CD4-positive, alpha-beta memory T cell (primary cell): ENCODE results near the gene RAB40C. TPM values are rescaled to one million over a fixed set of nuclear protein-coding genes. Genes with fewer than 3 reads are reported as not detected.
A peak's percentile ranks its signal among the peaks of the same experiment; 100 is the strongest.

Experiments used
- CTCF ChIA-PET: fragments of 350-600 bp; sonication (Branson Sonifier 250); formaldehyde crosslinking; loops from one replicate; lab custom pipeline; 2021; ENCODE audit warnings: inconsistent platforms; ENCODE audit not compliant: partially characterized antibody; lab: Charles Lee
- POLR2A ChIA-PET: fragments of 350-600 bp; sonication (Branson Sonifier 250); formaldehyde crosslinking; loops from one replicate; lab custom pipeline; 2021; ENCODE audit not compliant: partially characterized antibody; lab: Charles Lee
- DNase-seq, 5 donors: peaks; one replicate each; pipeline versions ENCODE4 v3.0.0 to v3.0.0-alpha.2; 2020 to 2022; ENCODE audit warnings: mixed read lengths in 1 of 5
- H3K27ac ChIP-seq: one replicate; pipeline ENCODE4 v1.7.0; 2013; ENCODE audit warnings: low read depth, low read length
- H3K27me3 ChIP-seq: 2 replicates; pipeline ENCODE4 v1.7.0; 2013; ENCODE audit warnings: mild to moderate bottlenecking, low read length, moderate library complexity; ENCODE audit not compliant: insufficient read depth
- H3K36me3 ChIP-seq: 2 replicates; pipeline ENCODE4 v1.7.0; 2013; ENCODE audit warnings: mild to moderate bottlenecking, low read length, moderate library complexity; ENCODE audit not compliant: insufficient read depth
- H3K4me1 ChIP-seq: 2 replicates; pipeline ENCODE4 v1.7.0; 2013; ENCODE audit warnings: mild to moderate bottlenecking, low read length, moderate library complexity; ENCODE audit not compliant: insufficient read depth
- H3K4me3 ChIP-seq, 2 donors: one replicate each; pipeline ENCODE4 v1.7.0; 2013; ENCODE audit warnings: low read length in 2 of 2, mild to moderate bottlenecking in 1 of 2
- H3K9me3 ChIP-seq, 2 donors: one replicate each; pipeline ENCODE4 v1.7.0; 2013; ENCODE audit warnings: low read length in 2 of 2, control low read depth in 1 of 2; ENCODE audit not compliant: control insufficient read depth in 1 of 2
- H3K27ac Mint-ChIP-seq, 7 donors: one replicate each; pipeline ENCODE4 v1.8.0; 2020 to 2021; ENCODE audit warnings: mixed read lengths in 7 of 7, mild to moderate bottlenecking in 6 of 7, inconsistent platforms in 3 of 7, moderate library complexity in 3 of 7
- H3K27me3 Mint-ChIP-seq, 2 donors: one replicate each; pipeline ENCODE4 v1.8.0; 2020 to 2021; ENCODE audit warnings: mixed read lengths in 2 of 2
- H3K36me3 Mint-ChIP-seq, 2 donors: one replicate each; pipeline ENCODE4 v1.8.0; 2020 to 2021; ENCODE audit warnings: mixed read lengths in 2 of 2, inconsistent platforms in 1 of 2, mild to moderate bottlenecking in 1 of 2
- H3K4me1 Mint-ChIP-seq, 4 donors: one replicate each; pipeline ENCODE4 v1.8.0; 2020 to 2021; ENCODE audit warnings: mixed read lengths in 4 of 4, mild to moderate bottlenecking in 1 of 4
- H3K4me3 Mint-ChIP-seq, 8 donors: one replicate each; pipeline ENCODE4 v1.8.0; 2020 to 2021; ENCODE audit warnings: mixed read lengths in 8 of 8, mild to moderate bottlenecking in 7 of 8, moderate library complexity in 6 of 8, inconsistent platforms in 3 of 8
- H3K9me3 Mint-ChIP-seq, 8 donors: one replicate each; pipeline ENCODE4 v1.8.0; 2020 to 2021; ENCODE audit warnings: mixed read lengths in 8 of 8, mild to moderate bottlenecking in 5 of 8, inconsistent platforms in 3 of 8, moderate library complexity in 1 of 8
- intact Hi-C: fragments of 100-400 bp; cut with micrococcal nuclease; formaldehyde crosslinking; loops from one replicate; pipeline ENCODE4 v1.15.1; 2023
- polyA plus RNA-seq, 2 donors: library from polyadenylated mRNA; unstranded; fragments of 300-500 nt; fragmentation: Illumina TruSeq; gene quantifications; one replicate each; pipeline ENCODE4 v1.2.3, GENCODE V29; 2021
- total RNA-seq, 2 experiments: library from RNA; stranded (reverse); gene quantifications; one replicate each; pipeline ENCODE4 v1.2.3, GENCODE V29; 2021

RAB40C gene
- total and polyA plus RNA-seq, 4 experiments from 2014 or later = 6.8 to 25.6 (median 19.9) TPM

- H3K9me3 Mint-ChIP-seq = peaks cover 0 to 3% (median 0%) of the 10 kb centered on the region in 8 donors
- H3K4me1 Mint-ChIP-seq = peaks cover 0 to 28% (median 4%) of the 10 kb centered on the region in 4 donors
- Histone ChIP-seq H3K27me3 (no peaks in the 10 kb centered on the region), H3K4me3 (peak within 1 kb of the TSS; percentile 17 to 45), H3K36me3 (no peaks in the 10 kb centered on the region), H3K27ac (peak within 1 kb of the TSS; percentile 37), H3K9me3 (no peaks in the 10 kb centered on the region), H3K4me1 (peaks cover 22% of the 10 kb centered on the region)
- intact Hi-C loops = no loop called here
- peak in 4 of 5 donors; percentile 45 to 57 (median 50) for DNase-seq
- H3K27me3 Mint-ChIP-seq = peaks cover 0 to 3% of the 10 kb centered on the region in 2 donors
- POLR2A ChIA-PET = interaction anchor here (0.7 to 1.6 kb wide), 4 partner anchors 27 to 54 kb away, joined by 4 to 6 read pairs (median 6); partner anchors contain the start of genes RHBDL1, RHOT2 and STUB1
- peak within 1 kb of the TSS; percentile 54 to 71 (median 66) for H3K4me3 Mint-ChIP-seq
- peaks cover 0 to 3% of the 10 kb centered on the region in 2 donors for H3K36me3 Mint-ChIP-seq
- CTCF ChIA-PET = interaction anchor here (0.8 kb wide), 1 partner anchor 27 kb away, joined by 3 read pairs; the partner anchor contains the start of gene RHOT2
- H3K27ac Mint-ChIP-seq = peak within 1 kb of the TSS in 4 of 7 donors; percentile 32 to 70 (median 38)
These were observed 51.7 kb downstream of the RAB40C start, which contains the start of gene MCRIP2 for GRCh38 chr16:641326-642188. Gene MCRIP2, plus strand, starts transcription at chr16:641828. Its CDS starts 164 bp downstream, at chr16:641992.

GRCh38 chr16:642189-643049 lies 52.6 kb downstream of the RAB40C start:
- ChIA-PET POLR2A (interaction anchor here (0.7 to 1.6 kb wide), 4 partner anchors 26 to 53 kb away, joined by 4 to 6 read pairs (median 6); partner anchors contain the start of genes RHBDL1, RHOT2 and STUB1), CTCF (interaction anchor here (0.8 kb wide), 1 partner anchor 26 kb away, joined by 3 read pairs; the partner anchor contains the start of gene RHOT2)

DNA sequence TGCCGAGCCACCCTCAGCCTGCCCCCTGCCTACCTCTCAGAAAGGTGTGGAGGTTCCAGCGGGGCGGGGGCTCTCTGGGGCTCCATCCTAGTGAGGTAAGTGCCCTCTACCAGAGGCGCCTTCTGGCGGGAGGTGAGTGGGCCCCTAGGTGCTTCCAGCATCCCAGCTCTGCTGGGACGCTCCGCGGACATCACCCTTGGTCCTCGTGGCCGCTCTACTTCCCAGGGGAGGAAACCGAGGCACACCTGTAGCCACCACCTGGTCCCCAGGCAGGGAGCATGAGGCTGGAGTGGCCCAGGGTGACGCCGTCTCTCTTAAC lies 53.1 kb downstream of the RAB40C start:
- peaks cover 23% of the 10 kb centered on the region for H3K4me1 ChIP-seq
- H3K27me3 Mint-ChIP-seq = no peaks in the 10 kb centered on the region
- peak overlapping the region in 7 of 8 donors; percentile 54 to 67 (median 65) for H3K4me3 Mint-ChIP-seq
- H3K36me3 ChIP-seq = no peaks in the 10 kb centered on the region
- DNase-seq = no peak
- no peak overlapping the region for H3K4me3 ChIP-seq
- no peak overlapping the region for H3K27ac ChIP-seq
- H3K9me3 ChIP-seq = no peaks in the 10 kb centered on the region
- H3K36me3 Mint-ChIP-seq = no peaks in the 10 kb centered on the region
- peak overlapping the region in 1 of 7 donors; percentile 32 for H3K27ac Mint-ChIP-seq
- no peaks in the 10 kb centered on the region for H3K9me3 Mint-ChIP-seq
- H3K27me3 ChIP-seq = no peaks in the 10 kb centered on the region
- POLR2A ChIA-PET = interaction anchor here (1.1 to 1.6 kb wide), 4 partner anchors 25 to 37 kb away, joined by 3 to 6 read pairs (median 6); partner anchors contain the start of genes RHBDL1, RHOT2 and STUB1
- H3K4me1 Mint-ChIP-seq = peaks cover 0 to 28% (median 3%) of the 10 kb centered on the region in 4 donors
- CTCF ChIA-PET = no interaction called here
- intact Hi-C loops = no loop called here

More at GRCh38 chr16:642189-643049, 52.6 kb downstream of the RAB40C start:
- Mint-ChIP-seq H3K4me3 (peak overlapping the region; percentile 54 to 71 (median 66)), H3K9me3 (no peaks in the 10 kb centered on the region), H3K4me1 (peaks cover 0 to 30% (median under 1%) of the 10 kb centered on the region in 4 donors), H3K36me3 (no peaks in the 10 kb centered on the region), H3K27ac (peak overlapping the region in 2 of 7 donors; percentile 32 to 70), H3K27me3 (no peaks in the 10 kb centered on the region)
- H3K4me1 ChIP-seq = peaks cover 20% of the 10 kb centered on the region
- DNase-seq = peak in 3 of 5 donors; percentile 18 to 28 (median 23)
- H3K4me3 ChIP-seq = peak overlapping the region; percentile 17 to 45
- no peaks in the 10 kb centered on the region for H3K36me3 ChIP-seq
- H3K27ac ChIP-seq = no peak overlapping the region
- no peaks in the 10 kb centered on the region for H3K9me3 ChIP-seq
- intact Hi-C loops = no loop called here
- no peaks in the 10 kb centered on the region for H3K27me3 ChIP-seq

- Mint-ChIP-seq H3K4me3 (peak overlapping the region in 6 of 8 donors; percentile 30 to 72 (median 58)), H3K27me3 (no peaks in the 10 kb centered on the region), H3K9me3 (no peaks in the 10 kb centered on the region), H3K27ac (peak overlapping the region in 1 of 7 donors; percentile 35), H3K4me1 (peaks cover 0 to 34% (median 7%) of the 10 kb centered on the region in 4 donors), H3K36me3 (no peaks in the 10 kb centered on the region)
- DNase-seq = no peak
- intact Hi-C loops = no loop called here
- H3K27me3 ChIP-seq = no peaks in the 10 kb centered on the region
- no peaks in the 10 kb centered on the region for H3K9me3 ChIP-seq
- CTCF ChIA-PET = no interaction called here
- peaks cover 30% of the 10 kb centered on the region for H3K4me1 ChIP-seq
- no peak overlapping the region for H3K27ac ChIP-seq
- no peaks in the 10 kb centered on the region for H3K36me3 ChIP-seq
- H3K4me3 ChIP-seq = no peak overlapping the region
- POLR2A ChIA-PET = no interaction called here
These were observed 54.7 kb downstream of the RAB40C start for GRCh38 chr16:644556-644955.

DNA sequence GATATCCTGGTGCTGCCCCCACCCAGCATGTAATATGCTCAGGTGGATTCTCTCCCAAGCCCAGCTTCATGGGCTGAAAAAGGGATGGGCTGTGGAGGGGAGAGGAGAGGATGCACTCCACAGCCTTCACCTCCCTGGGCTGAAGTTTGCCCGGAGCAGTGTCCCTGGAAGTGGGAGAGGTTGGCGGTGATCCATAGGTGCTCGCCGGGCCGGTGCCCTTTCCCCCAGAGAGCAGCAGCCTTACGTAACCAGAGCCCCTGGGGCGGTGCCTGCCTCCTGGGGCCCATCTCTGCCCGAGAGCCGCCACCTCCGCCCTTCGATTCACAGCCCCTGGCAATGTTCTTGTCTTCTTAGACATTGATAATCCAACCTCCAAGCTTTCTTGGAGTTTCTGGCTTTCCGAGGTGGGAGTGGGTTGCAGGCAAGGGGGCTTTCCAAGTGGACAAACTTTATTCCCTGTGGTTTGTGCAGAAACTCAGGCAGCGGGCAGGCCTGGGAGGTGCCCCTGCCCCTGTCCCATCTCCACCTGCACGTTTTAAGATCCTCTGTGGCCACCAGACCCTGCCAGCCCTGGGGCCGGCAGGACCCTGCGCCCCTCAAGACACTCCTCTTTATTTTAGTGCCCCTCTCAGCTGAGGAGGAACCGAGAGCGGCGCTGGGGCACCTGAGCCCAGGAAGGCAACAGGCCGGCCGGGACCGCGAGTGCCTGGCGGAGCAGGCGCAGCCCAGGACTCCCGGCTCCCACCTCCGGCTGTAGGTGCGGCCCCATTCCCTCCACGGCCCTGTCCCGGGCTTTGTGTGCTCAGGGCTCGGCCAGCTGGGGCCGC lies 56.2 kb downstream of the RAB40C start:
- H3K36me3 ChIP-seq = no peaks in the 10 kb centered on the region
- POLR2A ChIA-PET = interaction anchor here (1.3 kb wide), 1 partner anchor 9 kb away, joined by 4 read pairs; the partner anchor contains the start of gene METTL26
- peaks cover 0 to 40% (median 8%) of the 10 kb centered on the region in 4 donors for H3K4me1 Mint-ChIP-seq
- CTCF ChIA-PET = no interaction called here
- no peaks in the 10 kb centered on the region for H3K27me3 Mint-ChIP-seq
- no peak for DNase-seq
- H3K36me3 Mint-ChIP-seq = no peaks in the 10 kb centered on the region
- H3K4me3 Mint-ChIP-seq = no peak overlapping the region
- H3K4me1 ChIP-seq = peaks cover 29% of the 10 kb centered on the region
- peak overlapping the region in 1 of 7 donors; percentile 69 for H3K27ac Mint-ChIP-seq
- H3K27ac ChIP-seq = no peak overlapping the region
- no peaks in the 10 kb centered on the region for H3K9me3 ChIP-seq
- H3K27me3 ChIP-seq = no peaks in the 10 kb centered on the region
- intact Hi-C loops = loop anchor here (5.0 kb wide), 1 partner anchor 141 kb away; the partner anchor contains the start of genes CHTF18 and RPUSD1
- no peaks in the 10 kb centered on the region for H3K9me3 Mint-ChIP-seq
- H3K4me3 ChIP-seq = no peak overlapping the region

- Mint-ChIP-seq H3K27ac (peak overlapping the region in 2 of 7 donors; percentile 18 to 41), H3K9me3 (no peaks in the 10 kb centered on the region), H3K4me3 (peak overlapping the region in 1 of 8 donors; percentile 28), H3K27me3 (no peaks in the 10 kb centered on the region), H3K36me3 (no peaks in the 10 kb centered on the region), H3K4me1 (peaks cover 0 to 40% (median 8%) of the 10 kb centered on the region in 4 donors)
- ChIA-PET POLR2A (interaction anchor here (1.3 kb wide), 1 partner anchor 10 kb away, joined by 4 read pairs; the partner anchor contains the start of gene METTL26), CTCF (no interaction called here)
- intact Hi-C loops = loop anchor here (5.0 kb wide), 1 partner anchor 141 kb away; the partner anchor contains the start of genes CHTF18 and RPUSD1
- Histone ChIP-seq H3K27me3 (no peaks in the 10 kb centered on the region), H3K9me3 (no peaks in the 10 kb centered on the region), H3K4me1 (peaks cover 24% of the 10 kb centered on the region), H3K36me3 (no peaks in the 10 kb centered on the region), H3K27ac (no peak overlapping the region), H3K4me3 (no peak overlapping the region)
- no peak for DNase-seq
These were observed 56.9 kb downstream of the RAB40C start for GRCh38 chr16:646679-647172.
